Upper lobe of left lung (tissue), 6 donors: ENCODE measurements around the gene PDE9A. TPM values are rescaled to one million over a fixed set of nuclear protein-coding genes. Genes with fewer than 3 reads are reported as not detected.

Experiments used
- ATAC-seq, 2 donors: fragments of 200-7000 bp; cut with Tn5 transposase; one replicate each; pipeline ENCODE4 v1.9.1; 2022; ENCODE audit warnings: mild to moderate bottlenecking in 2 of 2, moderate library complexity in 2 of 2; ENCODE audit not compliant: low FRiP score in 2 of 2
- DNase-seq, 2 donors: peaks; one replicate each; pipeline ENCODE4 v3.0.0-alpha.2; 2019 to 2020
- H3K27ac ChIP-seq, 4 donors: fragments of 200-600 bp; sonication (generic); one replicate each; pipeline ENCODE4 v1.5.1; 2016 to 2019
- H3K27me3 ChIP-seq, 4 donors: fragments of 200-600 bp; sonication (generic); one replicate each; pipeline ENCODE4 v1.5.1; 2017 to 2019
- H3K36me3 ChIP-seq, 4 donors: fragments of 200-600 bp; sonication (generic); one replicate each; pipeline ENCODE4 v1.5.1; 2016 to 2019
- H3K4me1 ChIP-seq, 4 donors: fragments of 200-600 bp; sonication (generic); one replicate each; pipeline ENCODE4 v1.5.1; 2018 to 2019
- H3K4me3 ChIP-seq, 4 donors: fragments of 200-600 bp; sonication (generic); one replicate each; pipeline ENCODE4 v1.5.1; 2017 to 2019; ENCODE audit warnings: mild to moderate bottlenecking in 2 of 4, moderate library complexity in 1 of 4
- H3K9me3 ChIP-seq, 4 donors: fragments of 200-600 bp; sonication (generic); one replicate each; pipeline ENCODE4 v1.5.1; 2018 to 2019
- EP300 ChIP-seq, 4 donors: sonication (generic); formaldehyde crosslinking; IDR thresholded peaks; one replicate each; pipeline ENCODE4 v1.5.1; 2017; ENCODE audit warnings: antibody characterized with exemption in 4 of 4, control low read depth in 2 of 4
- POLR2A ChIP-seq, 4 donors: fragments of 450-650 bp; IDR thresholded peaks; one replicate each; pipeline ENCODE4 v1.5.1; 2016 to 2017; ENCODE audit warnings: antibody characterized with exemption in 4 of 4, mild to moderate bottlenecking in 2 of 4
- POLR2AphosphoS5 ChIP-seq, 2 donors: sonication (generic); formaldehyde crosslinking; IDR thresholded peaks; one replicate each; pipeline ENCODE4 v1.5.1; 2017; ENCODE audit warnings: antibody characterized with exemption in 2 of 2
- WGBS, 2 donors: methylation state at CpG; one replicate each; pipeline ENCODE4 v1.1.5; 2017 to 2018; 5-methylcytosine and 5-hydroxymethylcytosine counted together
- total RNA-seq, 6 donors: library from RNA; depleted of rRNA in 4 of 6; stranded (reverse); fragments of >200 nt in 4 of 6; gene quantifications; one replicate each; pipeline versions ENCODE4 v1.1.0 to v1.2.1, GENCODE V29; 2016 to 2021
- TF ChIP-seq, protein P1 (sequence below), 6 experiments: fragments of 450-650 bp in 4 of 6; fragments of 200-600 bp in 2 of 6; sonication (generic) in 2 of 6; IDR thresholded peaks; one replicate each; pipeline ENCODE4 v1.5.1; 2016 to 2019; ENCODE audit warnings: antibody characterized with exemption in 6 of 6
- donor health status: DM: no; HTN: no; CAD: no; lungs with moderate emphysema.
- donor health status: DM: no; HTN: yes; CAD: no; lungs with severe emphysema.

Gene PDE9A
- total RNA-seq, 6 donors from 2014 or later: 4.0 to 12.4 (median 6.6) TPM

- H3K36me3 ChIP-seq: peaks cover 0 to 28% (median 12%) of the 10 kb centered on the region in 4 donors
- H3K9me3 ChIP-seq: no peaks in the 10 kb centered on the region
- 94 to 95% methylated on average over 21 of the region's 21 CpGs for WGBS, 2 donors
- H3K27me3 ChIP-seq: no peaks in the 10 kb centered on the region
- H3K4me3 ChIP-seq: no peak overlapping the region
- no peak overlapping the region for H3K27ac ChIP-seq
- ATAC-seq (no peak), DNase-seq (no peak)
- TF ChIP-seq, protein P1, sequence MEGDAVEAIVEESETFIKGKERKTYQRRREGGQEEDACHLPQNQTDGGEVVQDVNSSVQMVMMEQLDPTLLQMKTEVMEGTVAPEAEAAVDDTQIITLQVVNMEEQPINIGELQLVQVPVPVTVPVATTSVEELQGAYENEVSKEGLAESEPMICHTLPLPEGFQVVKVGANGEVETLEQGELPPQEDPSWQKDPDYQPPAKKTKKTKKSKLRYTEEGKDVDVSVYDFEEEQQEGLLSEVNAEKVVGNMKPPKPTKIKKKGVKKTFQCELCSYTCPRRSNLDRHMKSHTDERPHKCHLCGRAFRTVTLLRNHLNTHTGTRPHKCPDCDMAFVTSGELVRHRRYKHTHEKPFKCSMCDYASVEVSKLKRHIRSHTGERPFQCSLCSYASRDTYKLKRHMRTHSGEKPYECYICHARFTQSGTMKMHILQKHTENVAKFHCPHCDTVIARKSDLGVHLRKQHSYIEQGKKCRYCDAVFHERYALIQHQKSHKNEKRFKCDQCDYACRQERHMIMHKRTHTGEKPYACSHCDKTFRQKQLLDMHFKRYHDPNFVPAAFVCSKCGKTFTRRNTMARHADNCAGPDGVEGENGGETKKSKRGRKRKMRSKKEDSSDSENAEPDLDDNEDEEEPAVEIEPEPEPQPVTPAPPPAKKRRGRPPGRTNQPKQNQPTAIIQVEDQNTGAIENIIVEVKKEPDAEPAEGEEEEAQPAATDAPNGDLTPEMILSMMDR (IDR thresholded peaks at IDR 0.05): no peak
- TF ChIP-seq EP300 (IDR thresholded peaks at IDR 0.05): no peak
- TF ChIP-seq POLR2A (IDR thresholded peaks at IDR 0.05): no peak
- TF ChIP-seq POLR2AphosphoS5 (IDR thresholded peaks at IDR 0.05): no peak
- H3K4me1 ChIP-seq: no peaks in the 10 kb centered on the region
These were observed 115.1 kb downstream of the PDE9A start for GRCh38 chr21:42768324-42769121.

GRCh38 chr21:42769183-42769819, 115.9 kb downstream of the PDE9A start:
- Histone ChIP-seq H3K9me3 (no peaks in the 10 kb centered on the region), H3K27ac (no peak overlapping the region), H3K27me3 (no peaks in the 10 kb centered on the region), H3K4me3 (no peak overlapping the region), H3K4me1 (no peaks in the 10 kb centered on the region), H3K36me3 (peaks cover 0 to 28% (median 12%) of the 10 kb centered on the region in 4 donors)
- DNase-seq: no peak
- WGBS, 2 donors: 83 to 95% methylated on average over 3 to 8 of the region's 9 CpGs
- ATAC-seq: no peak
- TF ChIP-seq POLR2A (IDR thresholded peaks at IDR 0.05): no peak
- TF ChIP-seq, protein P1 (IDR thresholded peaks at IDR 0.05): no peak
- TF ChIP-seq EP300 (IDR thresholded peaks at IDR 0.05): no peak

- Histone ChIP-seq H3K4me1 (no peaks in the 10 kb centered on the region), H3K4me3 (no peak overlapping the region), H3K36me3 (peaks cover 0 to 28% (median 12%) of the 10 kb centered on the region in 4 donors), H3K9me3 (no peaks in the 10 kb centered on the region), H3K27ac (no peak overlapping the region), H3K27me3 (no peaks in the 10 kb centered on the region)
- no peak for DNase-seq
- no peak for ATAC-seq
- 92 to 95% methylated on average over 21 to 26 of the region's 28 CpGs for WGBS, 2 donors
- TF ChIP-seq POLR2A (IDR thresholded peaks at IDR 0.05) (no peak), POLR2AphosphoS5 (IDR thresholded peaks at IDR 0.05) (no peak), EP300 (IDR thresholded peaks at IDR 0.05) (no peak)
- TF ChIP-seq, protein P1 (IDR thresholded peaks at IDR 0.05): no peak
These were observed 116.6 kb downstream of the PDE9A start for GRCh38 chr21:42769820-42770716.

DNA sequence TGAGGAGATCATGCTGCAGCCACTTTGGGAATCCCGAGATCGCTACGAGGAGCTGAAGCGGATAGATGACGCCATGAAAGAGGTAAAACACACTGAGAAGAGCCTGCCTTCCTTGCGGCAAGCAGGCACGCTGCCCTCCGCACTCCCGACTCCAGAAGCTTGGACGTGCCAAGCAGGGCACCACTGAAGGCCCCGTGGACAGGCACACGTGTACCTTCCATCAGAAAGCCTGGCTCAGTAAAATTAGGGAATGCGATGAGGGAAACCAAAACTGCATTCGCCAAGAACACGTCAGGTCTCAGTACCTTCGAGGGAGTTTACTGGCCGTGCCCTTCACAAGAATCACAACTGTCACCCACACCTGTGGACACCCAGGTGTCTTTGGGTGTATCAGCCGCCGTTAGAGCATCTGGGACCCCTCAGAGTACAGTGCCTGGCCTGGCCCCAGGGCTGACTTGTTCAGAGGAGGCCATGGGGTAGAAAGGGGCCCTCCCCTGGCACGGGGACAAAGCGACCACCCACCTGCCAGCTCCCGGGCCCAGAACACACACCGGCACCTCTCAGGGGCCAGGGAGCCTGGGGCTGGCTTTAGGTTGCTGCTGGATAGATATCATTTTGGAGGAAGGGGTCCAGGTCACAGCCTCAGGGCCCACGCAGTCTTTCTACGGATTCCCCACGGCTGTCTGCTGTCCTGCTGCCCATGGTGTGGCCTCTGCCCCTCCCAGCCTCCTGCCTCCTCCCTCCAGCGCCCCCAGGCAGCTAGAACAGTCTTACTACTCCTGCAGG, 117.5 kb downstream of the PDE9A start:
- Histone ChIP-seq H3K27me3 (no peaks in the 10 kb centered on the region), H3K36me3 (peaks cover 0 to 25% (median 12%) of the 10 kb centered on the region in 4 donors), H3K4me1 (no peaks in the 10 kb centered on the region), H3K4me3 (no peak overlapping the region), H3K27ac (no peak overlapping the region), H3K9me3 (no peaks in the 10 kb centered on the region)
- 96% methylated on average over 17 to 23 of the region's 27 CpGs for WGBS, 2 donors
- TF ChIP-seq POLR2AphosphoS5 (IDR thresholded peaks at IDR 0.05) (no peak), POLR2A (IDR thresholded peaks at IDR 0.05) (no peak), EP300 (IDR thresholded peaks at IDR 0.05) (no peak)
- TF ChIP-seq, protein P1 (IDR thresholded peaks at IDR 0.05): no peak
- no peak for ATAC-seq
- no peak for DNase-seq
